Epithelial cell of esophagus (primary cell): ENCODE measurements around the gene RPS6KB2.
A peak's percentile ranks its signal among the peaks of the same experiment; 100 is the strongest.
"Not testable (repeated sequence)": the region's sequence is repeated elsewhere in the genome, so short reads cannot be mapped to it uniquely, and the experiment has no call there.

ENCODE experiments used
- DNase-seq: peaks from one replicate; pipeline ENCODE4 v3.0.0; 2010; ENCODE audit warnings: low read depth
- H3K4me3 ChIP-seq: 2 replicates; pipeline ENCODE4 v1.5.1; 2011; ENCODE audit warnings: mild to moderate bottlenecking, low read length, control low read depth
- CTCF ChIP-seq: IDR thresholded peaks from 2 replicates; pipeline ENCODE4 v1.5.1; 2011; ENCODE audit warnings: low read depth, mild to moderate bottlenecking, low read length, control low read depth, inconsistent platforms; ENCODE audit not compliant: insufficient read depth; ENCODE audit errors: missing control alignments

RPS6KB2 gene

GRCh38 chr11:67472882-67473281 is 44.6 kb downstream of the RPS6KB2 start:
- no peak for DNase-seq
- no peak overlapping the region for H3K4me3 ChIP-seq
- TF ChIP-seq CTCF = no peak

- not testable (repeated sequence) for H3K4me3 ChIP-seq, DNase-seq
These were observed 48.4 kb downstream of the RPS6KB2 start for GRCh38 chr11:67476692-67477091.

- not testable (repeated sequence) for H3K4me3 ChIP-seq, DNase-seq
These were observed 49.2 kb downstream of the RPS6KB2 start for GRCh38 chr11:67477344-67478050.

- TF ChIP-seq CTCF = no peak
- DNase-seq = no peak
- H3K4me3 ChIP-seq = peak overlapping the region; percentile 86
These were observed 54.1 kb downstream of the RPS6KB2 start for GRCh38 chr11:67482275-67482826.

GRCh38 chr11:67482827-67483798 is 54.8 kb downstream of the RPS6KB2 start, which contains the start of gene AIP:
TSS of gene AIP (plus strand) at chr11:67483026. CDS start at chr11:67483159, 133 bp downstream.
- peak; percentile 98 for DNase-seq
- no peak for TF ChIP-seq CTCF
- peak within 1 kb of the TSS; percentile 86 for H3K4me3 ChIP-seq

- peak overlapping the region; percentile 86 for H3K4me3 ChIP-seq
- DNase-seq = no peak
- TF ChIP-seq CTCF = no peak
These were observed 55.8 kb downstream of the RPS6KB2 start for GRCh38 chr11:67483831-67484665.

- no peak overlapping the region for H3K4me3 ChIP-seq
- TF ChIP-seq CTCF = no peak
- no peak for DNase-seq
These were observed 56.6 kb downstream of the RPS6KB2 start for GRCh38 chr11:67484847-67485311.
